GM21723 (cell line): ENCODE data around the gene SHFL.

Source experiments
- ATAC-seq: cut with Tn5 transposase; IDR thresholded peaks from one replicate; pipeline ENCODE4 v1.9.1; 2021; ENCODE audit warnings: mild to moderate bottlenecking, moderate library complexity; ENCODE audit not compliant: unreplicated experiment

Gene SHFL

GRCh38 chr19:10126213-10126639 lies 40.1 kb downstream of the SHFL start:
- ATAC-seq, result no peak

- ATAC-seq, result no peak
These were observed 46.8 kb downstream of the SHFL start for GRCh38 chr19:10132905-10133304.

- ATAC-seq, result no peak
These were observed 47.5 kb downstream of the SHFL start for GRCh38 chr19:10133596-10133995.

- ATAC-seq, result no peak
These were observed 47.9 kb downstream of the SHFL start for GRCh38 chr19:10134040-10134439.

- ATAC-seq, result no peak
These were observed 49.6 kb downstream of the SHFL start for GRCh38 chr19:10135551-10136334.

- ATAC-seq, result no peak
These were observed 50.8 kb downstream of the SHFL start for GRCh38 chr19:10136936-10137335.

- ATAC-seq, result no peak
These were observed 51.9 kb downstream of the SHFL start for GRCh38 chr19:10137751-10138682.

GRCh38 chr19:10138879-10139795 lies 53.0 kb downstream of the SHFL start:
- ATAC-seq, result no peak

- no peak for ATAC-seq
These were observed 53.8 kb downstream of the SHFL start for GRCh38 chr19:10139952-10140351.

- ATAC-seq, result no peak
These were observed 55.4 kb downstream of the SHFL start for GRCh38 chr19:10141479-10141878.

- no peak for ATAC-seq
These were observed 55.9 kb downstream of the SHFL start for GRCh38 chr19:10141973-10142372.
